OCI-LY1 (cell line): Measurements from ENCODE around the gene CHRDL1.

Experiments used
- H2AFZ ChIP-seq: fragments of 200-600 bp; sonication (generic), shearing (Covaris generic); 2 replicates; pipeline ENCODE4 v1.6.0; 2014; ENCODE audit warnings: antibody characterized with exemption, mild to moderate bottlenecking, low read length
- H3F3A ChIP-seq: fragments of 200-600 bp; sonication (generic), shearing (Covaris generic); 2 replicates; pipeline ENCODE4 v1.6.0; 2014; ENCODE audit warnings: mild to moderate bottlenecking, antibody characterized with exemption, low read length, moderate library complexity; ENCODE audit not compliant: insufficient read depth
- H3K27ac ChIP-seq: fragments of 200-600 bp; sonication (generic); 2 replicates; pipeline ENCODE4 v1.5.1; 2014; ENCODE audit warnings: low read length, mixed run types, mild to moderate bottlenecking, low read depth; ENCODE audit not compliant: poor library complexity, severe bottlenecking
- H3K27me3 ChIP-seq: fragments of 200-600 bp; sonication (generic); 2 replicates; pipeline ENCODE4 v1.6.0; 2014; ENCODE audit warnings: antibody characterized with exemption, mild to moderate bottlenecking, low read length, moderate library complexity; ENCODE audit not compliant: insufficient read depth
- H3K36me3 ChIP-seq: fragments of 200-600 bp; sonication (generic); 2 replicates; pipeline ENCODE4 v1.6.1; 2014; ENCODE audit warnings: mild to moderate bottlenecking, antibody characterized with exemption, low read length, moderate library complexity, mixed read lengths; ENCODE audit not compliant: insufficient read depth
- H3K4me1 ChIP-seq: fragments of 200-600 bp; sonication (generic); 2 replicates; pipeline ENCODE4 v1.5.1; 2014; ENCODE audit warnings: mild to moderate bottlenecking, low read length, moderate library complexity; ENCODE audit not compliant: insufficient read depth, severe bottlenecking
- H3K4me2 ChIP-seq: fragments of 200-600 bp; sonication (generic), shearing (Covaris generic); 2 replicates; pipeline ENCODE4 v1.6.1; 2014; ENCODE audit warnings: low read length
- H3K4me3 ChIP-seq: fragments of 200-600 bp; sonication (generic); 2 replicates; pipeline ENCODE4 v1.5.1; 2014; ENCODE audit warnings: low read length, low read depth, mild to moderate bottlenecking, mixed read lengths; ENCODE audit not compliant: poor library complexity, severe bottlenecking
- H3K79me2 ChIP-seq: fragments of 200-600 bp; shearing (Covaris generic); 2 replicates; pipeline ENCODE4 v1.6.1; 2016; ENCODE audit warnings: mixed run types, low read length, mixed read lengths; ENCODE audit not compliant: insufficient read depth
- H3K9ac ChIP-seq: fragments of 200-600 bp; sonication (generic), shearing (Covaris generic); 2 replicates; pipeline ENCODE4 v1.6.1; 2014; ENCODE audit warnings: mild to moderate bottlenecking, low read length, mixed read lengths
- H3K9me2 ChIP-seq: fragments of 200-600 bp; sonication (generic), shearing (Covaris generic); 2 replicates; pipeline ENCODE4 v1.6.1; 2014; ENCODE audit warnings: low read depth, mild to moderate bottlenecking, low read length, mixed read lengths
- H3K9me3 ChIP-seq: fragments of 200-600 bp; shearing (Covaris generic); 2 replicates; pipeline ENCODE4 v1.6.1; 2014; ENCODE audit warnings: low read length, mixed read lengths
- H4K20me1 ChIP-seq: fragments of 200-600 bp; sonication (generic), shearing (Covaris generic); 2 replicates; pipeline ENCODE4 v1.6.0; 2016; ENCODE audit warnings: mild to moderate bottlenecking, low read length; ENCODE audit not compliant: insufficient read depth
- CTCF ChIP-seq: fragments of 200-600 bp; sonication (generic), shearing (Covaris generic); IDR thresholded peaks from 2 replicates; pipeline ENCODE4 v1.5.1; 2017; ENCODE audit warnings: mild to moderate bottlenecking, antibody characterized with exemption, low read length, moderate library complexity, mixed read lengths
- EZH2 ChIP-seq: fragments of 200-600 bp; sonication (generic), shearing (Covaris generic); IDR thresholded peaks from 2 replicates; pipeline ENCODE4 v1.8.0; 2017; ENCODE audit warnings: borderline replicate concordance, mixed run types, mild to moderate bottlenecking, antibody characterized with exemption, low read length, moderate library complexity, mixed read lengths

CHRDL1 gene

DNA sequence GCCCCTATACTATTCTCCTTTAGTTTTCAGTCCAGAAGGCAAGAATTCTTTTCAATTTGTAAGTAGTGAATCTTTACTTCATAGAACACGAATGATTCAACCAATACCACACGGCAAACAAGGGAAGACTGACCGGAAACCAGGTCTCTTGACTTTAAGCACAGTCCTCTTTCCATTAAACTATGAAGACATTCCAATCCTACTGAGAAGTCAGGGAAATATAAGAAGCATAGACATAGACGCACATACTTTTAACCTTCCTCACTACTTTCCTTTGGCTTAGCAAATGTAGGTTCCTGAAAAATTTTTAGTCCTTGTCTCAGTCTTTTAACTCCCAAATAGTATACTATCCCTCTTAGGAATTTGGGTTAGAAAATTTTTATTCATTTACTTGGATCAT, 9.1 kb downstream of the CHRDL1 start:
- Histone ChIP-seq H2AFZ (no peak overlapping the region), H4K20me1 (no peaks in the 10 kb centered on the region), H3K4me3 (no peak overlapping the region), H3K4me1 (no peaks in the 10 kb centered on the region), H3K27ac (no peak overlapping the region), H3K36me3 (no peaks in the 10 kb centered on the region), H3K9me2 (no peaks in the 10 kb centered on the region), H3K9me3 (no peaks in the 10 kb centered on the region), H3K4me2 (no peak overlapping the region), H3F3A (no peaks in the 10 kb centered on the region), H3K27me3 (no peaks in the 10 kb centered on the region), H3K9ac (no peak overlapping the region), H3K79me2 (no peaks in the 10 kb centered on the region)
- TF ChIP-seq EZH2 (no peak), CTCF (no peak)

DNA sequence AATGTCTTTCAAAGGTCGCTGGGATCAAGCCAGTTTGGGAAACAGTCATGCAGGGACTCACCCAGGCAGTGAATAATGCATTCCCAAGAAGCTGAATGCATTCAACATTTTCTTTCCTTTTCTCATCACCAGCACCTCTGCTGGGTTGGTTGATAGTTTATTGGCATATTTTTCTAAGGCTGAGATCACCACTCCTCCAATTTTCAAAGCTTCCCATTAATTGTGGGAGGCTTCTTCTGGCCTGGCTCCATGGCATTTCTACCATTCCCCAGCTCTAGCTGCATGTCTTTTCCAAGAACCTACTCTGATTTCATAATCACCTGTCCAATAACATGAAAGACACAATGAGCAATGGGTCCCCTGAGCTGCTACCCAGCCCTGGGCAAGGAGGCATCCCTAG, 35.8 kb downstream of the CHRDL1 start:
- TF ChIP-seq EZH2: no peak
- TF ChIP-seq CTCF: no peak
- H3K27me3 ChIP-seq: no peaks in the 10 kb centered on the region
- no peaks in the 10 kb centered on the region for H3K9me3 ChIP-seq

GRCh38 chrX:110758781-110759422, 36.7 kb downstream of the CHRDL1 start:
- Histone ChIP-seq H3K27ac (no peak overlapping the region), H3K9ac (no peak overlapping the region), H3K4me2 (no peak overlapping the region), H3F3A (no peaks in the 10 kb centered on the region), H3K4me3 (no peak overlapping the region), H2AFZ (no peak overlapping the region), H3K9me2 (no peaks in the 10 kb centered on the region), H4K20me1 (no peaks in the 10 kb centered on the region), H3K79me2 (no peaks in the 10 kb centered on the region), H3K9me3 (no peaks in the 10 kb centered on the region), H3K36me3 (no peaks in the 10 kb centered on the region), H3K27me3 (no peaks in the 10 kb centered on the region), H3K4me1 (no peaks in the 10 kb centered on the region)
- TF ChIP-seq EZH2 (no peak), CTCF (no peak)

More for the DNA sequence above, 35.8 kb downstream of the CHRDL1 start:
- Histone ChIP-seq H3K36me3 (no peaks in the 10 kb centered on the region), H2AFZ (no peak overlapping the region), H3K79me2 (no peaks in the 10 kb centered on the region), H3K4me2 (no peak overlapping the region), H3K9ac (no peak overlapping the region), H3K27ac (no peak overlapping the region), H4K20me1 (no peaks in the 10 kb centered on the region), H3K4me3 (no peak overlapping the region), H3K4me1 (no peaks in the 10 kb centered on the region), H3F3A (no peaks in the 10 kb centered on the region), H3K9me2 (no peaks in the 10 kb centered on the region)
